HepG2 (cell line): ENCODE data around the gene TFEB. TPM values are rescaled to one million over a fixed set of nuclear protein-coding genes. Genes with fewer than 3 reads are reported as not detected.
A peak's percentile ranks its signal among the peaks of the same experiment; 100 is the strongest.

Source experiments
- ASH2L ChIP-seq: fragments of 300-600, 200-600 bp; sonication (generic); IDR thresholded peaks from 2 replicates; pipeline ENCODE4 v1.7.0; 2017; ENCODE audit warnings: low read depth, mild to moderate bottlenecking, moderate library complexity, mixed read lengths, low read length; ENCODE audit not compliant: insufficient read length
- ELF1 ChIP-seq: sonication (generic); formaldehyde crosslinking; IDR thresholded peaks from 2 replicates; pipeline ENCODE4 v1.4.0; 2020; ENCODE audit warnings: missing genetic modification reagents
- FOXK2 ChIP-seq: fragments of 450-650 bp; IDR thresholded peaks from 2 replicates; pipeline ENCODE4 v1.6.1; 2016
- KDM2A ChIP-seq: sonication (generic); formaldehyde crosslinking; IDR thresholded peaks from 2 replicates; pipeline ENCODE4 v1.4.0; 2020; ENCODE audit warnings: low read depth, missing genetic modification reagents, borderline replicate concordance
- KDM5A ChIP-seq: fragments of 200-600 bp; sonication (generic); IDR thresholded peaks from 2 replicates; pipeline ENCODE4 v1.7.0; 2018; ENCODE audit warnings: antibody characterized with exemption, mild to moderate bottlenecking, low read length, borderline replicate concordance
- KLF6 ChIP-seq: IDR thresholded peaks from 2 replicates; pipeline ENCODE4 v1.8.0; 2016; ENCODE audit warnings: missing biosample characterization, missing genetic modification reagents
- MAX ChIP-seq: IDR thresholded peaks from 2 replicates; pipeline ENCODE4 v1.6.1; 2012; ENCODE audit warnings: inconsistent platforms
- PREB ChIP-seq: sonication (generic); formaldehyde crosslinking; IDR thresholded peaks from 2 replicates; pipeline ENCODE4 v1.4.0; 2020; ENCODE audit warnings: missing genetic modification reagents
- TEAD2 ChIP-seq: sonication (generic); formaldehyde crosslinking; IDR thresholded peaks from 2 replicates; pipeline ENCODE4 v1.9.0; 2021; ENCODE audit warnings: missing genetic modification reagents
- ZBTB34 ChIP-seq: sonication (generic); formaldehyde crosslinking; IDR thresholded peaks from 2 replicates; pipeline ENCODE4 v1.8.0; 2022; ENCODE audit warnings: mild to moderate bottlenecking, missing genetic modification reagents
- ZBTB49 ChIP-seq: sonication (generic); formaldehyde crosslinking; IDR thresholded peaks from 2 replicates; pipeline ENCODE4 v1.4.0; 2020; ENCODE audit warnings: missing genetic modification reagents, borderline replicate concordance
- ZBTB8A ChIP-seq: sonication (generic); formaldehyde crosslinking; IDR thresholded peaks from 2 replicates; pipeline ENCODE4 v1.4.0; 2020; ENCODE audit warnings: mild to moderate bottlenecking, low read depth, missing genetic modification reagents, borderline replicate concordance
- ZFP37 ChIP-seq: sonication (generic); formaldehyde crosslinking; IDR thresholded peaks from 2 replicates; pipeline ENCODE4 v1.4.0; 2020; ENCODE audit warnings: missing genetic modification reagents, borderline replicate concordance
- ZFX ChIP-seq: sonication (generic); formaldehyde crosslinking; IDR thresholded peaks from 2 replicates; pipeline ENCODE4 v1.4.0; 2020; ENCODE audit warnings: mild to moderate bottlenecking, low read depth, missing genetic modification reagents, moderate library complexity
- ZHX1 ChIP-seq: sonication (generic); formaldehyde crosslinking; IDR thresholded peaks from 2 replicates; pipeline ENCODE4 v1.8.1; 2022; ENCODE audit warnings: low read depth, mild to moderate bottlenecking, missing genetic modification reagents
- ZNF256 ChIP-seq: sonication (generic); formaldehyde crosslinking; conservative IDR thresholded peaks from 2 replicates; pipeline ENCODE4 v1.4.0; 2020; ENCODE audit warnings: missing genetic modification reagents
- ZNF430 ChIP-seq: sonication (generic); formaldehyde crosslinking; IDR thresholded peaks from 2 replicates; pipeline ENCODE4 v1.9.0; 2021; ENCODE audit warnings: mild to moderate bottlenecking, missing genetic modification reagents
- ZNF703 ChIP-seq: sonication (generic); formaldehyde crosslinking; IDR thresholded peaks from 2 replicates; pipeline ENCODE4 v1.5.1; 2020; ENCODE audit warnings: missing genetic modification reagents, mild to moderate bottlenecking, moderate library complexity, borderline replicate concordance
- ZNF792 ChIP-seq: IDR thresholded peaks from 2 replicates; pipeline ENCODE4 v1.6.1; 2016
- polyA plus RNA-seq, 8 experiments: library from polyadenylated mRNA; depleted of rRNA in 3 of 8; stranded (reverse) in 7 of 8; unstranded in 1 of 8; fragments of >200 nt; fragmentation: Illumina TruSeq in 4 of 8; extraction: Trizol in 4 of 8; gene quantifications; 2 replicates each; pipeline versions ENCODE4 v1.2.1 to v1.2.3, GENCODE V29; 2011 to 2016; ENCODE audit warnings: low read depth in 4 of 8, missing spikeins in 1 of 8, mixed read lengths in 1 of 8; ENCODE audit not compliant: insufficient read depth in 1 of 8
- total RNA-seq, 5 experiments: library from RNA; depleted of rRNA; stranded (reverse); fragments of >200 nt; fragmentation: Illumina TruSeq; extraction: Trizol; gene quantifications; 2 replicates each; pipeline ENCODE4 v1.2.3, GENCODE V29; 2016; ENCODE audit warnings: low read depth in 1 of 5
- TF ChIP-seq, protein P1 (sequence below): sonication (generic); formaldehyde crosslinking; IDR thresholded peaks from 2 replicates; pipeline ENCODE4 v1.5.0; 2020; ENCODE audit warnings: mild to moderate bottlenecking, missing genetic modification reagents, borderline replicate concordance

The TFEB gene
- total and polyA plus RNA-seq, 2 of the 13 experiments (the other 11 are each of a cell fraction or from before 2014, with no cell fraction given) = 13.3 to 18.7 TPM

DNA sequence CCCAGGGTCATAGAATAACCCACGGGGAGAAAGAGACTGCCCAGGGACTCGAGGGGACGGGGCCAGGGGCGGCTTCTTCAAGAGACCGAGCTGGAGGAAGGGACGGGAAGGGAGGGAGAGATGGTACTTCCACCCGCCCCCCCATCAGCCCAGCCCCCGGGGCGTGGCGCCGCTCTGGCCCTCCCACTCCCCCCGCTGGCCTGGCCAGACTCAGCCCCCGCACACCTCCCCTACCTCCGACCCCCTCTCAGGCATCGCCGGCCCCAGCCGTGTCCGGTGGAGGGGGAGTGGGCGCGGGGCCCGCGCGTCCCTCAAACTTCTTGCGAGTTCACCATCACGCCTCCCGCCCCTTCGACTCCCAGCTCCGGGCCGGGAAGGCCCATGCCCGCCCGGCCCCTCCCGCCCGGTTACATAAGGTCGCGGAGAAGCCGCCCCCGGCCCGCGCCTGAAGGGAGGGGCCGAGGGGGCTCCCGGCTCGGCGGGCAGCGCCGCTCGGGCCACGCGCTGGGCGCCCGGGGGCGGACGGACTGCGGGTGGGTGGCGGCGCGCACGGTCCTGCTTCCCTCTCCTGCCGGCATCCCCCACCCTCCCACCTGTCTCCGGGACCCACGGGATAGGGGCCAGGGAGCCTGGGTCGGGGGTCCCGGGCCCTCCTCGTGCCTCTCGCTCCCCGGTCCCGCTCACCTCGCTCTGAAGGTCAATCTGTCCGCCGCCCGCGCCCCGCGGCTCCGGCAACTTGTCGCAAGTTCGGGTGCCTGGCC lies 562 bp downstream of the TFEB start (continued):
- TF ChIP-seq, protein P1, sequence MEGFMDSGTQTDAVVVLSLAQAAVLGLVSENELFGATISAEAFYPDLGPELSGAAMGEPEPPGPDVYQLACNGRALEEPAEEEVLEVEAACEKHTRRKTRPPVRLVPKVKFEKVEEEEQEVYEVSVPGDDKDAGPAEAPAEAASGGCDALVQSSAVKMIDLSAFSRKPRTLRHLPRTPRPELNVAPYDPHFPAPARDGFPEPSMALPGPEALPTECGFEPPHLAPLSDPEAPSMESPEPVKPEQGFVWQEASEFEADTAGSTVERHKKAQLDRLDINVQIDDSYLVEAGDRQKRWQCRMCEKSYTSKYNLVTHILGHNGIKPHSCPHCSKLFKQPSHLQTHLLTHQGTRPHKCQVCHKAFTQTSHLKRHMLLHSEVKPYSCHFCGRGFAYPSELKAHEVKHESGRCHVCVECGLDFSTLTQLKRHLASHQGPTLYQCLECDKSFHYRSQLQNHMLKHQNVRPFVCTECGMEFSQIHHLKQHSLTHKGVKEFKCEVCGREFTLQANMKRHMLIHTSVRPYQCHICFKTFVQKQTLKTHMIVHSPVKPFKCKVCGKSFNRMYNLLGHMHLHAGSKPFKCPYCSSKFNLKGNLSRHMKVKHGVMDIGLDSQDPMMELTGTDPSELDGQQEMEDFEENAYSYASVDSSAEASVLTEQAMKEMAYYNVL = no peak
- TF ChIP-seq KDM5A (no peak), PREB (no peak), MAX (peak; percentile 56), ZBTB34 (CRISPR knock-in tag) (no peak), ZNF256 (CRISPR knock-in tag) (no peak), ZFP37 (CRISPR knock-in tag) (no peak), ZHX1 (CRISPR knock-in tag) (no peak), ZNF792 (CRISPR knock-in tag) (no peak), ELF1 (CRISPR knock-in tag) (no peak), FOXK2 (no peak), ZFX (CRISPR knock-in tag) (peak; percentile 76), TEAD2 (CRISPR knock-in tag) (no peak), KDM2A (peak; percentile 76; the same call in 1 of the 2 replicates), ZNF703 (CRISPR knock-in tag) (no peak), ZBTB49 (no peak), ASH2L (peak; percentile 56), KLF6 (CRISPR knock-in tag) (no peak), ZNF430 (peak; percentile 60; the same call in 1 of the 2 replicates), ZBTB8A (CRISPR knock-in tag) (no peak)
